Measurements from ENCODE around the gene SARS2.
"Not testable (repeated sequence)": the region's sequence is repeated elsewhere in the genome, so short reads cannot be mapped to it uniquely, and the experiment has no call there.

SARS2 gene

GRCh38 chr19:38877781-38878574, 52.6 kb downstream of the SARS2 start, which contains the start of gene RINL:
TSS of gene RINL (minus strand) at chr19:38878275. CDS start at chr19:38876742, 1,533 bp downstream.
- DNase-seq (ENCODE audit: low read depth, low spot score), result peak; percentile 69
- peak within 1 kb of the TSS; percentile 57 for H3K4me3 ChIP-seq (ENCODE audit: low read length)

GRCh38 chr19:38875656-38876395, 54.7 kb downstream of the SARS2 start:
- no peak for DNase-seq (ENCODE audit: low read depth, low spot score)
- no peak overlapping the region for H3K4me3 ChIP-seq (ENCODE audit: low read length)

GRCh38 chr19:38873400-38873799, 57.2 kb downstream of the SARS2 start:
- H3K4me3 ChIP-seq (ENCODE audit: low read length); DNase-seq (ENCODE audit: low read depth, low spot score): not testable (repeated sequence)

- DNase-seq (ENCODE audit: low read depth, low spot score), result no peak
- H3K4me3 ChIP-seq (ENCODE audit: low read length), result no peak overlapping the region
Measured at GRCh38 chr19:38870612-38871011, 60.0 kb downstream of the SARS2 start.

- peak; percentile 61 for DNase-seq (ENCODE audit: low read depth, low spot score)
- H3K4me3 ChIP-seq (ENCODE audit: low read length), result peak overlapping the region; percentile 33
Measured at GRCh38 chr19:38869836-38870607, 60.5 kb downstream of the SARS2 start.

- no peak for DNase-seq (ENCODE audit: low read depth, low spot score)
- no peak overlapping the region; the same call in 1 of the 2 replicates for H3K4me3 ChIP-seq (ENCODE audit: low read length)
Measured at GRCh38 chr19:38869160-38869835, 61.3 kb downstream of the SARS2 start.

- no peak overlapping the region for H3K4me3 ChIP-seq (ENCODE audit: low read length)
Measured at GRCh38 chr19:38868551-38868950, 62.0 kb downstream of the SARS2 start.

GRCh38 chr19:38867171-38867780, 63.3 kb downstream of the SARS2 start:
- DNase-seq (ENCODE audit: low read depth, low spot score), result no peak
- H3K4me3 ChIP-seq (ENCODE audit: low read length), result no peak overlapping the region

More at GRCh38 chr19:38868551-38868950, 62.0 kb downstream of the SARS2 start:
- DNase-seq (ENCODE audit: low read depth, low spot score), result no peak

Data from Jurkat, Clone E6-1 (cell line).